Measurements from ENCODE around the gene INVS.

- TF ChIP-seq POLR2AphosphoS5 (IDR thresholded peaks at IDR 0.05) (no peak), CTCF (IDR thresholded peaks at IDR 0.05) (no peak), POLR2A (IDR thresholded peaks at IDR 0.05) (no peak)
These were observed 210.9 kb downstream of the INVS start for GRCh38 chr9:100309992-100310391.

Data from suprapubic skin (tissue), 4 donors.